Transverse colon (tissue), 4 donors: Measurements from ENCODE around the gene EXTL1. TPM values are rescaled to one million over a fixed set of nuclear protein-coding genes. Genes with fewer than 3 reads are reported as not detected.

ENCODE experiments used
- DNase-seq: peaks from one replicate; pipeline ENCODE4 v3.0.0-alpha.2; 2019
- H3K27ac ChIP-seq, 4 donors: fragments of 200-600 bp; sonication (generic); 2 replicates each; pipeline ENCODE4 v1.5.1; 2016 to 2018; ENCODE audit warnings: inconsistent platforms in 4 of 4
- H3K27me3 ChIP-seq: fragments of 200-600 bp; sonication (generic); 2 replicates; pipeline ENCODE4 v1.5.1; 2017; ENCODE audit warnings: inconsistent platforms
- H3K36me3 ChIP-seq, 4 donors: fragments of 200-600 bp; sonication (generic); 2 replicates each; pipeline ENCODE4 v1.5.1; 2017 to 2019; ENCODE audit warnings: inconsistent platforms in 4 of 4
- H3K4me1 ChIP-seq, 4 donors: fragments of 200-600 bp; sonication (generic); 2 replicates each; pipeline ENCODE4 v1.5.1; 2017 to 2020; ENCODE audit warnings: inconsistent platforms in 4 of 4
- H3K4me3 ChIP-seq, 4 donors: fragments of 200-600 bp; sonication (generic); 1 replicate in 1 of 4; 2 replicates in 3 of 4; pipeline versions ENCODE4 v1.5.1 to v1.6.1; 2017 to 2019; ENCODE audit warnings: inconsistent platforms in 4 of 4
- H3K9me3 ChIP-seq, 2 donors: fragments of 200-600 bp; sonication (generic); 2 replicates each; pipeline ENCODE4 v1.5.1; 2017 to 2019; ENCODE audit warnings: inconsistent platforms in 2 of 2
- EP300 ChIP-seq: sonication (generic); formaldehyde crosslinking; IDR thresholded peaks from one replicate; pipeline ENCODE4 v1.6.1; 2017; ENCODE audit warnings: antibody characterized with exemption, low read depth
- POLR2A ChIP-seq: fragments of 450-650 bp; IDR thresholded peaks from one replicate; pipeline ENCODE4 v1.6.1; 2016; ENCODE audit warnings: antibody characterized with exemption, mild to moderate bottlenecking, moderate library complexity
- POLR2AphosphoS5 ChIP-seq, 3 donors: sonication (generic); formaldehyde crosslinking; IDR thresholded peaks; one replicate each; pipeline ENCODE4 v1.6.1; 2016; ENCODE audit warnings: antibody characterized with exemption in 3 of 3
- WGBS, 2 donors: methylation state at CpG; one replicate each; pipeline ENCODE4 v1.1.5; 2018; ENCODE audit warnings: low coverage in 1 of 2; 5-methylcytosine and 5-hydroxymethylcytosine counted together
- in situ Hi-C, 4 donors: fragments of 200-750 bp; cut with MboI; loops; one replicate each; pipeline versions ENCODE4 v1.15.0 to v1.15.1; 2017; ENCODE audit warnings: low sequenced_read_pairs in 3 of 4, low pct_ligation_motif_present in 1 of 4, low pct_unique_long_range_greater_than_20kb in 1 of 4
- intact Hi-C: fragments of 100-400 bp; cut with DNase I; formaldehyde crosslinking; loops from one replicate; pipeline ENCODE4 v1.15.1; 2023; ENCODE audit warnings: low total_unique reads
- total RNA-seq, 4 donors: library from RNA; depleted of rRNA; stranded (reverse); fragments of >200 nt; gene quantifications; one replicate each; pipeline ENCODE4 v1.1.0, GENCODE V29; 2016
- TF ChIP-seq, protein P1 (sequence below), 5 experiments: fragments of 200-600 bp in 3 of 5; fragments of 450-650 bp in 2 of 5; sonication (generic) in 3 of 5; IDR thresholded peaks; 1 replicate in 2 of 5; 2 replicates in 3 of 5; pipeline ENCODE4 v1.5.1; 2016 to 2017; ENCODE audit warnings: antibody characterized with exemption in 5 of 5, inconsistent platforms in 3 of 5, mild to moderate bottlenecking in 2 of 5, moderate library complexity in 1 of 5

Gene EXTL1
- total RNA-seq, 4 donors from 2014 or later, result 0.16 to 0.41 TPM; not detected in 2

DNA sequence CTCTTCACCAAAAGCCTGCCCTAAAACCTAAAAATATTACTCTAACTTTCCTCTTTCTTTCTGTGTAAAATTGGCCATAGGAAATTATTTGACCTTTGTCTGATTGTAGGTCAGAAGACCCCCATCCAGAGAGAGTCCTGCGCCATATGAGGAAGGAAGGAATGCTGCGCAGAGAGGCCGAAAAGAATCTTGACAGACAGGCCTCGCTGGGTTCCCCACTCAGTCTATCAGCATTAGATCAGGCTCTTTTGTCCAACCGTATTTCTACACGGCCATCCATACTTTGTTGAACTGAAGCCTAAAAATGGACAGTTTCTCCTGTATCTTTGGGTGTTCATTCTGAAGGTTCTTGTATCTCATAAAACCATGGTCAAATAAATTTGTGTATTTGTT, 28.7 kb downstream of the EXTL1 start:
- peaks cover 0 to 30% (median 15%) of the 10 kb centered on the region in 4 donors for H3K4me1 ChIP-seq
- H3K27me3 ChIP-seq, result peaks cover 50% of the 10 kb centered on the region
- H3K4me3 ChIP-seq, result no peak overlapping the region
- intact Hi-C loops (no loop called here), in situ Hi-C loops (no loop called here)
- TF ChIP-seq POLR2A (no peak), POLR2AphosphoS5 (IDR thresholded peaks at IDR 0.05) (no peak), EP300 (no peak)
- TF ChIP-seq, protein P1, sequence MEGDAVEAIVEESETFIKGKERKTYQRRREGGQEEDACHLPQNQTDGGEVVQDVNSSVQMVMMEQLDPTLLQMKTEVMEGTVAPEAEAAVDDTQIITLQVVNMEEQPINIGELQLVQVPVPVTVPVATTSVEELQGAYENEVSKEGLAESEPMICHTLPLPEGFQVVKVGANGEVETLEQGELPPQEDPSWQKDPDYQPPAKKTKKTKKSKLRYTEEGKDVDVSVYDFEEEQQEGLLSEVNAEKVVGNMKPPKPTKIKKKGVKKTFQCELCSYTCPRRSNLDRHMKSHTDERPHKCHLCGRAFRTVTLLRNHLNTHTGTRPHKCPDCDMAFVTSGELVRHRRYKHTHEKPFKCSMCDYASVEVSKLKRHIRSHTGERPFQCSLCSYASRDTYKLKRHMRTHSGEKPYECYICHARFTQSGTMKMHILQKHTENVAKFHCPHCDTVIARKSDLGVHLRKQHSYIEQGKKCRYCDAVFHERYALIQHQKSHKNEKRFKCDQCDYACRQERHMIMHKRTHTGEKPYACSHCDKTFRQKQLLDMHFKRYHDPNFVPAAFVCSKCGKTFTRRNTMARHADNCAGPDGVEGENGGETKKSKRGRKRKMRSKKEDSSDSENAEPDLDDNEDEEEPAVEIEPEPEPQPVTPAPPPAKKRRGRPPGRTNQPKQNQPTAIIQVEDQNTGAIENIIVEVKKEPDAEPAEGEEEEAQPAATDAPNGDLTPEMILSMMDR (IDR thresholded peaks at IDR 0.05), result no peak
- H3K36me3 ChIP-seq, result no peaks in the 10 kb centered on the region
- WGBS, 2 donors, result 88 to 91% methylated on average over 3 to 6 of the region's 6 CpGs
- H3K9me3 ChIP-seq, result no peaks in the 10 kb centered on the region
- no peak for DNase-seq
- no peak overlapping the region for H3K27ac ChIP-seq

DNA sequence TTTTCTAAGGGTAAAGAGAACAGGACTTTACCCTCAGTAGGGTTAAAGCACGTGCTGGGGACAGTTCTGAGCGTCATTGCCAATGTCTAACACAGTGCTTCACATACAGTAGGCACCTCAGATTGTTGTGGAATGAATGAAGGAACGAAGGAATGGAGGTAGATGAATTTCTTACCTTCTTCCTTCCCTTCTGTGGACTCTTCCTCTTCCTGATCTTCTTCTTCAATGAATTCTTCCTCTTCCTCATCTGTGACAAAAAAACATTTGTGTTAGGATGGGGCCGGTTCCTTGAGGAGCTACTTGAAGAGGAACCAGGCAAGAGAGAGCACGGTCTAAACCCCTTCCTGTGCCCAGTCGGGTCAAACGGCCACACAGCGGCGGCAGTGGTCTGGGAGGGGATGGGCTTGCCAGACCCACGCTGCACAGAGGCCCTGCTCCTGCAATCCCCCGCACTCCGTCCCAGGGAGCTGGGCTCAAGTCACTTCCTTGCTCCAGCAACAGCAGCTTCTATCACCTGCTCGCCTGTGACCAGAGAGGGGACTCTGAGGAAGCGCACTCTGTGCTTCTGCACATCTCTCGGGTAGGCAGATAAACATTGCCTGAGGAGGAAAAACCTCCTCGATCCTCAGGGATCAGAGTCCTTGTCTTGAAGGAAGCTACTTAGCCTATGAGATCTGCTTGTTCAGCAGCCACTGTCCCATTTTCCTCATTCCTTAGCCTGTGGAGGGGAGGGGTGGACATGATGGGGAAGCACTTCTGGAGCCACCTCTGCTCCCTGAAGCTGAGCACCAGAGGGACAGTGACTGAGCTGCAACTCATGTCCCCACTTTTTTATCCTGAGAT, 32.4 kb downstream of the EXTL1 start:
- in situ Hi-C loops, result no loop called here
- no peaks in the 10 kb centered on the region for H3K36me3 ChIP-seq
- no peaks in the 10 kb centered on the region for H3K9me3 ChIP-seq
- H3K4me3 ChIP-seq, result no peak overlapping the region
- TF ChIP-seq EP300 (no peak), POLR2AphosphoS5 (IDR thresholded peaks at IDR 0.05) (no peak), POLR2A (no peak)
- TF ChIP-seq, protein P1 (IDR thresholded peaks at IDR 0.05), result no peak
- H3K27ac ChIP-seq, result no peak overlapping the region
- WGBS, 2 donors, result 51 to 73% methylated on average over 7 to 16 of the region's 16 CpGs
- intact Hi-C loops, result no loop called here
- peaks cover 14% of the 10 kb centered on the region for H3K27me3 ChIP-seq
- DNase-seq, result no peak
- peaks cover 0 to 12% (median 4%) of the 10 kb centered on the region in 4 donors for H3K4me1 ChIP-seq

DNA sequence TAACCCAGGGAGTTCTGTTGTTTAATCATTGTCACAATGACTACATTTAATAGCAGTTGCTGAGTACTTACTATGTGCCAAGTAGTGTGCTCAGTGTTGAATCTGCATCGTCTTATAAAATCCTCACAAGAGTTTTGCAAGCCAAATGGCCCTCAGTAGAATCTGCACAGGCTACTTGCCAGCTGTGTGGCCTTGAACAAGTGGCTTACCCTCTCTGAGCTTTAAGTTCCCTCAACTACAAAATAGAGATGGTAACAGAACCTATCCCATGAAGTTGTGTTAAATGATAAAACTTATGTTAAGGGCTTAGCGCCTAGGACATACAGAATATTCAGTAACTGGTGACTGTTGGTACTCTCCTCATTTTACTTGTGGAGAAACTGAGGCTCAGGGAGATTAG, 33.5 kb downstream of the EXTL1 start:
- intact Hi-C loops (no loop called here), in situ Hi-C loops (no loop called here)
- no peaks in the 10 kb centered on the region for H3K9me3 ChIP-seq
- H3K4me1 ChIP-seq, result peaks cover 0 to 3% (median 0%) of the 10 kb centered on the region in 4 donors
- no peak overlapping the region for H3K27ac ChIP-seq
- DNase-seq, result no peak
- TF ChIP-seq EP300, result no peak
- no peak for TF ChIP-seq POLR2A
- TF ChIP-seq, protein P1 (IDR thresholded peaks at IDR 0.05), result no peak
- TF ChIP-seq POLR2AphosphoS5 (IDR thresholded peaks at IDR 0.05), result no peak
- peaks cover 14% of the 10 kb centered on the region for H3K27me3 ChIP-seq
- no peaks in the 10 kb centered on the region for H3K36me3 ChIP-seq
- H3K4me3 ChIP-seq, result no peak overlapping the region
- WGBS, 2 donors, result 80 to 83% methylated on average over 2 of the region's 2 CpGs

DNA sequence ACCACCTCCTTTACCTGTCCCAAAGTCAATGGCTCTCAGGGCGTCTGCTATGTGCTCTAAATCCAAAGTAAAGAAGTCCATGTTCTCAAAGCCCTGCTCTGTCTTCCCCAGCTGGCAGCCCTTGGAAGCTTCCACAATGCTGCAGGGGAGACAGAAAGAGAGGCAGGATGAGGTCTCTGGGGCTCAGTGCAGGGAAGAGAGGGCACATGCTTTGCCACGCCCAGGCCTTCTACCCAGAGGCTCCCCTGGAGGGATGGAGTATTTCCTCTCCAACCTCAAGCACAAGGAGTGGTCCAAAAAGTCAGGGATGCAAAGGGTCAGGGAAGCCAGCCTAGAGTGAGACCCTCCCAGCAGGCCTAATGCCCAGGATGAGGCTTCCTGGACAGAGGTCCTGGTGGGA, 35.6 kb downstream of the EXTL1 start:
- Histone ChIP-seq H3K4me1 (no peaks in the 10 kb centered on the region), H3K4me3 (no peak overlapping the region), H3K27ac (no peak overlapping the region), H3K27me3 (peaks cover 6% of the 10 kb centered on the region), H3K9me3 (no peaks in the 10 kb centered on the region), H3K36me3 (no peaks in the 10 kb centered on the region)
- no peak for DNase-seq
- TF ChIP-seq, protein P1 (IDR thresholded peaks at IDR 0.05), result no peak
- TF ChIP-seq POLR2A (no peak), EP300 (no peak), POLR2AphosphoS5 (IDR thresholded peaks at IDR 0.05) (no peak)
- intact Hi-C loops, result no loop called here
- in situ Hi-C loops, result no loop called here
- no CpG with 5 or more reads among the region's 2 CpGs for WGBS, 2 donors
